ENCODE data around the gene PTPRK. TPM values are rescaled to one million over a fixed set of nuclear protein-coding genes. Genes with fewer than 3 reads are reported as not detected.

PTPRK gene
- total RNA-seq, 1 donor from 2014 or later = 117 TPM

- H3K27me3 ChIP-seq (ENCODE audit: control insufficient read depth, insufficient read depth, low read length) = no peaks in the 10 kb centered on the region
- TF ChIP-seq CTCF (IDR thresholded peaks at IDR 0.05; ENCODE audit: insufficient read depth, low read length, poor library complexity, severe bottlenecking) = no peak
- H3K4me3 ChIP-seq (ENCODE audit: low read depth, low read length) = no peak overlapping the region
- DNase-seq (ENCODE audit: low read depth) = no peak
- no peaks in the 10 kb centered on the region for H3K36me3 ChIP-seq (ENCODE audit: control insufficient read depth, insufficient read depth, low read length)
Observed at GRCh38 chr6:127924031-127924430, 596.4 kb downstream of the PTPRK start.

- TF ChIP-seq CTCF (IDR thresholded peaks at IDR 0.05; ENCODE audit: insufficient read depth, low read length, poor library complexity, severe bottlenecking) = no peak
- no peak overlapping the region for H3K4me3 ChIP-seq (ENCODE audit: low read depth, low read length)
- H3K36me3 ChIP-seq (ENCODE audit: control insufficient read depth, insufficient read depth, low read length) = no peaks in the 10 kb centered on the region
- H3K27me3 ChIP-seq (ENCODE audit: control insufficient read depth, insufficient read depth, low read length) = no peaks in the 10 kb centered on the region
- DNase-seq (ENCODE audit: low read depth) = no peak
Observed at GRCh38 chr6:127923135-127923534, 597.3 kb downstream of the PTPRK start.

GRCh38 chr6:127921982-127922381, 598.4 kb downstream of the PTPRK start:
- Histone ChIP-seq H3K27me3 (ENCODE audit: control insufficient read depth, insufficient read depth, low read length) (no peaks in the 10 kb centered on the region), H3K36me3 (ENCODE audit: control insufficient read depth, insufficient read depth, low read length) (no peaks in the 10 kb centered on the region), H3K4me3 (ENCODE audit: low read depth, low read length) (no peak overlapping the region)
- DNase-seq (ENCODE audit: low read depth) = no peak
- no peak for TF ChIP-seq CTCF (IDR thresholded peaks at IDR 0.05; ENCODE audit: insufficient read depth, low read length, poor library complexity, severe bottlenecking)

GRCh38 chr6:127920804-127921203, 599.6 kb downstream of the PTPRK start:
- H3K36me3 ChIP-seq (ENCODE audit: control insufficient read depth, insufficient read depth, low read length) = no peaks in the 10 kb centered on the region
- H3K27me3 ChIP-seq (ENCODE audit: control insufficient read depth, insufficient read depth, low read length) = no peaks in the 10 kb centered on the region
- TF ChIP-seq CTCF (IDR thresholded peaks at IDR 0.05; ENCODE audit: insufficient read depth, low read length, poor library complexity, severe bottlenecking) = no peak
- H3K4me3 ChIP-seq (ENCODE audit: low read depth, low read length) = no peak overlapping the region
- no peak for DNase-seq (ENCODE audit: low read depth)
